ENCODE measurements around the gene LCE3C. TPM values are rescaled to one million over a fixed set of nuclear protein-coding genes. Genes with fewer than 3 reads are reported as not detected.

The LCE3C gene
- polyA plus RNA-seq, 1 donor (not counting 4 experiments of a cell fraction or from before 2014, with no cell fraction given): 0.20 TPM

GRCh38 chr1:152630596-152630995 lies 30.6 kb downstream of the LCE3C start:
- Histone ChIP-seq H3K79me2 (ENCODE audit: control insufficient read depth, insufficient read depth, low read length) (no peaks in the 10 kb centered on the region), H3K27ac (ENCODE audit: control insufficient read depth, insufficient read depth, low read length) (no peak overlapping the region)
- dilution Hi-C loops (cut with MboI; ENCODE audit: extremely low pct_ligation_motif_present, low sequenced_read_pairs): no loop called here

GRCh38 chr1:152640351-152640750 lies 40.3 kb downstream of the LCE3C start:
- no peaks in the 10 kb centered on the region for H4K20me1 ChIP-seq (ENCODE audit: control insufficient read depth, extremely low read depth, insufficient read depth, low read length)
- no peaks in the 10 kb centered on the region for H3K4me1 ChIP-seq (ENCODE audit: control insufficient read depth, extremely low read depth, insufficient read depth, low read length)
- H3K9me1 ChIP-seq (ENCODE audit: control insufficient read depth, extremely low read depth, insufficient read depth, low read length): no peaks in the 10 kb centered on the region
- H3K9ac ChIP-seq (ENCODE audit: control insufficient read depth, extremely low read depth, insufficient read depth, low read length): no peak overlapping the region
- FAIRE-seq (no peak), DNase-seq (ENCODE audit: low read depth, low spot score) (no peak)
- TF ChIP-seq EZH2 (IDR thresholded peaks at IDR 0.05; ENCODE audit: low read length): no peak
- no peak for TF ChIP-seq CTCF (optimal IDR thresholded peaks at IDR 0.05 in 1 of 3, IDR thresholded peaks at IDR 0.05 in 1 of 3, conservative IDR thresholded peaks at IDR 0.05 in 1 of 3; ENCODE audit: extremely low read depth in 1 of 3, insufficient read depth in 2 of 3, low read length in 3 of 3)
- no peaks in the 10 kb centered on the region for H3K36me3 ChIP-seq (ENCODE audit: control insufficient read depth in 2 of 2, extremely low read depth in 1 of 2, insufficient read depth in 2 of 2, low read length in 2 of 2)
- no peak overlapping the region for H2AFZ ChIP-seq (ENCODE audit: control insufficient read depth, low read length)
- H3K27me3 ChIP-seq (ENCODE audit: control insufficient read depth, extremely low read depth, insufficient read depth, low read length): peaks cover 5% of the 10 kb centered on the region
- no peak overlapping the region for H3K4me2 ChIP-seq (ENCODE audit: control insufficient read depth, extremely low read depth, insufficient read depth, low read depth, low read length)
- dilution Hi-C loops (cut with MboI; ENCODE audit: extremely low pct_ligation_motif_present, low sequenced_read_pairs): no loop called here
- no peaks in the 10 kb centered on the region for H3K9me3 ChIP-seq (ENCODE audit: control insufficient read depth, low read depth, low read length)
- no peak overlapping the region for H3K4me3 ChIP-seq (ENCODE audit: control insufficient read depth in 2 of 3, extremely low read depth in 1 of 3, insufficient read depth in 2 of 3, low read depth in 1 of 3, low read length in 3 of 3)
- no peaks in the 10 kb centered on the region for H3K79me2 ChIP-seq (ENCODE audit: control insufficient read depth, insufficient read depth, low read length)
- H3K27ac ChIP-seq (ENCODE audit: control insufficient read depth, insufficient read depth, low read length): no peak overlapping the region

More at GRCh38 chr1:152630596-152630995, 30.6 kb downstream of the LCE3C start:
- Histone ChIP-seq H3K27me3 (ENCODE audit: control insufficient read depth, extremely low read depth, insufficient read depth, low read length) (no peaks in the 10 kb centered on the region), H3K4me3 (ENCODE audit: control insufficient read depth in 2 of 3, extremely low read depth in 1 of 3, insufficient read depth in 2 of 3, low read depth in 1 of 3, low read length in 3 of 3) (no peak overlapping the region), H4K20me1 (ENCODE audit: control insufficient read depth, extremely low read depth, insufficient read depth, low read length) (no peaks in the 10 kb centered on the region), H3K9me1 (ENCODE audit: control insufficient read depth, extremely low read depth, insufficient read depth, low read length) (no peaks in the 10 kb centered on the region), H3K4me2 (ENCODE audit: control insufficient read depth, extremely low read depth, insufficient read depth, low read depth, low read length) (no peak overlapping the region), H3K9ac (ENCODE audit: control insufficient read depth, extremely low read depth, insufficient read depth, low read length) (no peak overlapping the region), H3K9me3 (ENCODE audit: control insufficient read depth, low read depth, low read length) (no peaks in the 10 kb centered on the region), H2AFZ (ENCODE audit: control insufficient read depth, low read length) (no peak overlapping the region), H3K4me1 (ENCODE audit: control insufficient read depth, extremely low read depth, insufficient read depth, low read length) (no peaks in the 10 kb centered on the region), H3K36me3 (ENCODE audit: control insufficient read depth in 2 of 2, extremely low read depth in 1 of 2, insufficient read depth in 2 of 2, low read length in 2 of 2) (no peaks in the 10 kb centered on the region)
- FAIRE-seq (no peak), DNase-seq (ENCODE audit: low read depth, low spot score) (no peak)
- no peak for TF ChIP-seq EZH2 (IDR thresholded peaks at IDR 0.05; ENCODE audit: low read length)
- TF ChIP-seq CTCF (optimal IDR thresholded peaks at IDR 0.05 in 1 of 3, IDR thresholded peaks at IDR 0.05 in 1 of 3, conservative IDR thresholded peaks at IDR 0.05 in 1 of 3; ENCODE audit: extremely low read depth in 1 of 3, insufficient read depth in 2 of 3, low read length in 3 of 3): no peak

Measured in keratinocyte (primary cell).